ENCODE data around the gene CNTNAP2.

The CNTNAP2 gene

GRCh38 chr7:146660839-146661238 is 544.2 kb downstream of the CNTNAP2 start:
- no peak overlapping the region for H2BK120ac ChIP-seq (ENCODE audit: low read depth, low read length)
- H3K23ac ChIP-seq (ENCODE audit: low read length) = no peak overlapping the region
- no peaks in the 10 kb centered on the region for H3K4me1 ChIP-seq (ENCODE audit: control insufficient read depth, low read depth, low read length)
- no peak overlapping the region for H2BK5ac ChIP-seq (ENCODE audit: low read length)
- no peak overlapping the region for H3K4me2 ChIP-seq (ENCODE audit: low read length)
- peak; percentile 17 for DNase-seq
- H2BK15ac ChIP-seq (replicated peaks; ENCODE audit: low read depth) = no peak overlapping the region
- no peaks in the 10 kb centered on the region for H3K36me3 ChIP-seq (ENCODE audit: control insufficient read depth, insufficient read depth, low read length)
- H3K9ac ChIP-seq (ENCODE audit: low read length) = no peak overlapping the region
- H3K4me3 ChIP-seq (ENCODE audit: low read length) = no peak overlapping the region
- H3K79me1 ChIP-seq (ENCODE audit: low read length) = no peaks in the 10 kb centered on the region
- H3K27me3 ChIP-seq (ENCODE audit: insufficient read depth, low read length, poor library complexity) = no peaks in the 10 kb centered on the region
- no peak overlapping the region for H2AK5ac ChIP-seq (ENCODE audit: low read length)
- no peak overlapping the region for H3K56ac ChIP-seq (ENCODE audit: low read length)
- no peak overlapping the region for H4K8ac ChIP-seq (ENCODE audit: low read depth, low read length)
- H3K18ac ChIP-seq (ENCODE audit: low read length) = no peak overlapping the region
- no peak overlapping the region for H4K5ac ChIP-seq (ENCODE audit: low read length)
- H3K4ac ChIP-seq (ENCODE audit: low read depth, low read length) = no peak overlapping the region
- no CpG with 5 or more reads among the region's 5 CpGs for WGBS (ENCODE audit: extremely low coverage, insufficient coverage, low lambda C conversion rate)
- no peak overlapping the region for H3K27ac ChIP-seq (ENCODE audit: low read depth, low read length)
- H3K79me2 ChIP-seq (ENCODE audit: control insufficient read depth, insufficient read depth, low read length) = no peaks in the 10 kb centered on the region

- no peaks in the 10 kb centered on the region for H3K79me2 ChIP-seq (ENCODE audit: control insufficient read depth, insufficient read depth, low read length)
- no peak overlapping the region for H3K18ac ChIP-seq (ENCODE audit: low read length)
- H2BK15ac ChIP-seq (replicated peaks; ENCODE audit: low read depth) = no peak overlapping the region
- no peak overlapping the region for H3K4me3 ChIP-seq (ENCODE audit: low read length)
- H3K4me2 ChIP-seq (ENCODE audit: low read length) = no peak overlapping the region
- DNase-seq = no peak
- no peak overlapping the region for H4K8ac ChIP-seq (ENCODE audit: low read depth, low read length)
- H2BK120ac ChIP-seq (ENCODE audit: low read depth, low read length) = no peak overlapping the region
- H3K9ac ChIP-seq (ENCODE audit: low read length) = no peak overlapping the region
- H3K27me3 ChIP-seq (ENCODE audit: insufficient read depth, low read length, poor library complexity) = no peaks in the 10 kb centered on the region
- no peak overlapping the region for H4K5ac ChIP-seq (ENCODE audit: low read length)
- H2BK5ac ChIP-seq (ENCODE audit: low read length) = no peak overlapping the region
- no peak overlapping the region for H2AK5ac ChIP-seq (ENCODE audit: low read length)
- no peak overlapping the region for H3K23ac ChIP-seq (ENCODE audit: low read length)
- H3K36me3 ChIP-seq (ENCODE audit: control insufficient read depth, insufficient read depth, low read length) = no peaks in the 10 kb centered on the region
- no peak overlapping the region for H3K27ac ChIP-seq (ENCODE audit: low read depth, low read length)
- no peaks in the 10 kb centered on the region for H3K4me1 ChIP-seq (ENCODE audit: control insufficient read depth, low read depth, low read length)
- no peaks in the 10 kb centered on the region for H3K79me1 ChIP-seq (ENCODE audit: low read length)
- no peak overlapping the region for H3K56ac ChIP-seq (ENCODE audit: low read length)
- no peak overlapping the region for H3K4ac ChIP-seq (ENCODE audit: low read depth, low read length)
Observed at GRCh38 chr7:146661435-146661834, 544.8 kb downstream of the CNTNAP2 start.

GRCh38 chr7:146661929-146662328 is 545.3 kb downstream of the CNTNAP2 start:
- Histone ChIP-seq H3K79me2 (ENCODE audit: control insufficient read depth, insufficient read depth, low read length) (no peaks in the 10 kb centered on the region), H3K18ac (ENCODE audit: low read length) (no peak overlapping the region), H3K4me3 (ENCODE audit: low read length) (no peak overlapping the region), H3K36me3 (ENCODE audit: control insufficient read depth, insufficient read depth, low read length) (no peaks in the 10 kb centered on the region), H2BK15ac (replicated peaks; ENCODE audit: low read depth) (no peak overlapping the region), H4K5ac (ENCODE audit: low read length) (no peak overlapping the region), H2BK5ac (ENCODE audit: low read length) (no peak overlapping the region), H3K4ac (ENCODE audit: low read depth, low read length) (no peak overlapping the region), H3K4me1 (ENCODE audit: control insufficient read depth, low read depth, low read length) (no peaks in the 10 kb centered on the region), H2BK120ac (ENCODE audit: low read depth, low read length) (no peak overlapping the region), H4K8ac (ENCODE audit: low read depth, low read length) (no peak overlapping the region), H3K9ac (ENCODE audit: low read length) (no peak overlapping the region), H3K4me2 (ENCODE audit: low read length) (no peak overlapping the region), H3K56ac (ENCODE audit: low read length) (no peak overlapping the region), H3K27ac (ENCODE audit: low read depth, low read length) (no peak overlapping the region), H2AK5ac (ENCODE audit: low read length) (no peak overlapping the region), H3K79me1 (ENCODE audit: low read length) (no peaks in the 10 kb centered on the region), H3K27me3 (ENCODE audit: insufficient read depth, low read length, poor library complexity) (no peaks in the 10 kb centered on the region), H3K23ac (ENCODE audit: low read length) (no peak overlapping the region)
- WGBS (ENCODE audit: extremely low coverage, insufficient coverage, low lambda C conversion rate) = no CpG with 5 or more reads among the region's 12 CpGs
- no peak for DNase-seq

- Histone ChIP-seq H4K8ac (ENCODE audit: low read depth, low read length) (no peak overlapping the region), H2AK5ac (ENCODE audit: low read length) (no peak overlapping the region), H2BK120ac (ENCODE audit: low read depth, low read length) (no peak overlapping the region), H3K18ac (ENCODE audit: low read length) (no peak overlapping the region), H3K27me3 (ENCODE audit: insufficient read depth, low read length, poor library complexity) (no peaks in the 10 kb centered on the region), H3K4ac (ENCODE audit: low read depth, low read length) (no peak overlapping the region), H3K79me1 (ENCODE audit: low read length) (no peaks in the 10 kb centered on the region), H3K79me2 (ENCODE audit: control insufficient read depth, insufficient read depth, low read length) (no peaks in the 10 kb centered on the region), H3K56ac (ENCODE audit: low read length) (no peak overlapping the region), H3K4me1 (ENCODE audit: control insufficient read depth, low read depth, low read length) (no peaks in the 10 kb centered on the region), H3K9ac (ENCODE audit: low read length) (no peak overlapping the region), H2BK5ac (ENCODE audit: low read length) (no peak overlapping the region), H3K4me2 (ENCODE audit: low read length) (no peak overlapping the region), H3K23ac (ENCODE audit: low read length) (no peak overlapping the region), H2BK15ac (replicated peaks; ENCODE audit: low read depth) (no peak overlapping the region), H4K5ac (ENCODE audit: low read length) (no peak overlapping the region), H3K36me3 (ENCODE audit: control insufficient read depth, insufficient read depth, low read length) (no peaks in the 10 kb centered on the region), H3K4me3 (ENCODE audit: low read length) (no peak overlapping the region), H3K27ac (ENCODE audit: low read depth, low read length) (no peak overlapping the region)
- DNase-seq = no peak
- WGBS (ENCODE audit: extremely low coverage, insufficient coverage, low lambda C conversion rate) = no CpG with 5 or more reads among the region's 12 CpGs
Observed at GRCh38 chr7:146665023-146665422, 548.4 kb downstream of the CNTNAP2 start.

GRCh38 chr7:146670532-146670931 is 553.9 kb downstream of the CNTNAP2 start:
- no peak overlapping the region for H2AK5ac ChIP-seq (ENCODE audit: low read length)
- DNase-seq = peak; percentile 27
- H3K9ac ChIP-seq (ENCODE audit: low read length) = no peak overlapping the region
- H3K56ac ChIP-seq (ENCODE audit: low read length) = no peak overlapping the region
- no peak overlapping the region for H4K5ac ChIP-seq (ENCODE audit: low read length)
- no peak overlapping the region for H2BK120ac ChIP-seq (ENCODE audit: low read depth, low read length)
- H3K27ac ChIP-seq (ENCODE audit: low read depth, low read length) = no peak overlapping the region
- no peak overlapping the region for H3K4me3 ChIP-seq (ENCODE audit: low read length)
- H3K79me1 ChIP-seq (ENCODE audit: low read length) = no peaks in the 10 kb centered on the region
- no peaks in the 10 kb centered on the region for H3K36me3 ChIP-seq (ENCODE audit: control insufficient read depth, insufficient read depth, low read length)
- no peak overlapping the region for H2BK5ac ChIP-seq (ENCODE audit: low read length)
- H3K79me2 ChIP-seq (ENCODE audit: control insufficient read depth, insufficient read depth, low read length) = no peaks in the 10 kb centered on the region
- no peak overlapping the region for H3K4me2 ChIP-seq (ENCODE audit: low read length)
- H3K4me1 ChIP-seq (ENCODE audit: control insufficient read depth, low read depth, low read length) = no peaks in the 10 kb centered on the region
- H2BK15ac ChIP-seq (replicated peaks; ENCODE audit: low read depth) = no peak overlapping the region
- H3K4ac ChIP-seq (ENCODE audit: low read depth, low read length) = no peak overlapping the region
- H3K23ac ChIP-seq (ENCODE audit: low read length) = no peak overlapping the region
- no peaks in the 10 kb centered on the region for H3K27me3 ChIP-seq (ENCODE audit: insufficient read depth, low read length, poor library complexity)
- no CpG with 5 or more reads among the region's 2 CpGs for WGBS (ENCODE audit: extremely low coverage, insufficient coverage, low lambda C conversion rate)
- no peak overlapping the region for H3K18ac ChIP-seq (ENCODE audit: low read length)
- no peak overlapping the region for H4K8ac ChIP-seq (ENCODE audit: low read depth, low read length)

GRCh38 chr7:146681487-146681886 is 564.9 kb downstream of the CNTNAP2 start:
- H3K9ac ChIP-seq (ENCODE audit: low read length) = no peak overlapping the region
- H4K5ac ChIP-seq (ENCODE audit: low read length) = no peak overlapping the region
- no peak overlapping the region for H2BK5ac ChIP-seq (ENCODE audit: low read length)
- H4K8ac ChIP-seq (ENCODE audit: low read depth, low read length) = no peak overlapping the region
- no peak overlapping the region for H2AK5ac ChIP-seq (ENCODE audit: low read length)
- H3K27me3 ChIP-seq (ENCODE audit: insufficient read depth, low read length, poor library complexity) = no peaks in the 10 kb centered on the region
- no peak overlapping the region for H3K18ac ChIP-seq (ENCODE audit: low read length)
- H3K4me2 ChIP-seq (ENCODE audit: low read length) = no peak overlapping the region
- no peak overlapping the region for H3K23ac ChIP-seq (ENCODE audit: low read length)
- no peak overlapping the region for H3K4me3 ChIP-seq (ENCODE audit: low read length)
- DNase-seq = no peak
- H3K4ac ChIP-seq (ENCODE audit: low read depth, low read length) = no peak overlapping the region
- no peaks in the 10 kb centered on the region for H3K79me1 ChIP-seq (ENCODE audit: low read length)
- no peak overlapping the region for H3K56ac ChIP-seq (ENCODE audit: low read length)
- H3K36me3 ChIP-seq (ENCODE audit: control insufficient read depth, insufficient read depth, low read length) = no peaks in the 10 kb centered on the region
- no peaks in the 10 kb centered on the region for H3K4me1 ChIP-seq (ENCODE audit: control insufficient read depth, low read depth, low read length)
- no peak overlapping the region for H2BK120ac ChIP-seq (ENCODE audit: low read depth, low read length)
- H2BK15ac ChIP-seq (replicated peaks; ENCODE audit: low read depth) = no peak overlapping the region
- H3K27ac ChIP-seq (ENCODE audit: low read depth, low read length) = no peak overlapping the region
- H3K79me2 ChIP-seq (ENCODE audit: control insufficient read depth, insufficient read depth, low read length) = no peaks in the 10 kb centered on the region
